GM12873 (cell line): ENCODE data around the gene P2RY2.

Experiments
- TF ChIP-seq, protein P1 (sequence below): IDR thresholded peaks from 2 replicates; pipeline ENCODE4 v1.5.1; 2012; ENCODE audit warnings: low read depth, mild to moderate bottlenecking, moderate library complexity, low read length, control low read depth; ENCODE audit not compliant: insufficient read depth; ENCODE audit errors: missing control alignments

The P2RY2 gene

DNA sequence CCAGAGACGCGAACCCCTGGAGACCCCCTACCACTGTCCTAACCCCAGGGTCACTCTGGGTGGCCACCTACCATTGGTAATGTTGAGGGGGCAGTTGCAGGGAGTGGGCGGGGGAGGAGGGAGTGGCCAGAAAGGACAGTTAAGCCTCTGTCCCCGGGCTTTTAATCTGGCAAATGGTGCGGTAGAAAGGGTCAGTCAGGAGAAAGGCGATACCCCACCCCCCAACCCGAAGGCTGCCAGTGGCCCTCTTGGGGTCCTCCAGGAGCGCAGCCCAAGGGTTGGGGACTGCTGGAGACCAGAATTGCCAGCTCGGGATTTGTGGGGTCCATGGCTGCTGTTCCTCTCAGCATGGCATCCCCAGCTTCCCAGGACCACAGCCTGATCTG is 742 bp downstream of the P2RY2 start:
- TF ChIP-seq, protein P1, sequence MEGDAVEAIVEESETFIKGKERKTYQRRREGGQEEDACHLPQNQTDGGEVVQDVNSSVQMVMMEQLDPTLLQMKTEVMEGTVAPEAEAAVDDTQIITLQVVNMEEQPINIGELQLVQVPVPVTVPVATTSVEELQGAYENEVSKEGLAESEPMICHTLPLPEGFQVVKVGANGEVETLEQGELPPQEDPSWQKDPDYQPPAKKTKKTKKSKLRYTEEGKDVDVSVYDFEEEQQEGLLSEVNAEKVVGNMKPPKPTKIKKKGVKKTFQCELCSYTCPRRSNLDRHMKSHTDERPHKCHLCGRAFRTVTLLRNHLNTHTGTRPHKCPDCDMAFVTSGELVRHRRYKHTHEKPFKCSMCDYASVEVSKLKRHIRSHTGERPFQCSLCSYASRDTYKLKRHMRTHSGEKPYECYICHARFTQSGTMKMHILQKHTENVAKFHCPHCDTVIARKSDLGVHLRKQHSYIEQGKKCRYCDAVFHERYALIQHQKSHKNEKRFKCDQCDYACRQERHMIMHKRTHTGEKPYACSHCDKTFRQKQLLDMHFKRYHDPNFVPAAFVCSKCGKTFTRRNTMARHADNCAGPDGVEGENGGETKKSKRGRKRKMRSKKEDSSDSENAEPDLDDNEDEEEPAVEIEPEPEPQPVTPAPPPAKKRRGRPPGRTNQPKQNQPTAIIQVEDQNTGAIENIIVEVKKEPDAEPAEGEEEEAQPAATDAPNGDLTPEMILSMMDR, result no peak

DNA sequence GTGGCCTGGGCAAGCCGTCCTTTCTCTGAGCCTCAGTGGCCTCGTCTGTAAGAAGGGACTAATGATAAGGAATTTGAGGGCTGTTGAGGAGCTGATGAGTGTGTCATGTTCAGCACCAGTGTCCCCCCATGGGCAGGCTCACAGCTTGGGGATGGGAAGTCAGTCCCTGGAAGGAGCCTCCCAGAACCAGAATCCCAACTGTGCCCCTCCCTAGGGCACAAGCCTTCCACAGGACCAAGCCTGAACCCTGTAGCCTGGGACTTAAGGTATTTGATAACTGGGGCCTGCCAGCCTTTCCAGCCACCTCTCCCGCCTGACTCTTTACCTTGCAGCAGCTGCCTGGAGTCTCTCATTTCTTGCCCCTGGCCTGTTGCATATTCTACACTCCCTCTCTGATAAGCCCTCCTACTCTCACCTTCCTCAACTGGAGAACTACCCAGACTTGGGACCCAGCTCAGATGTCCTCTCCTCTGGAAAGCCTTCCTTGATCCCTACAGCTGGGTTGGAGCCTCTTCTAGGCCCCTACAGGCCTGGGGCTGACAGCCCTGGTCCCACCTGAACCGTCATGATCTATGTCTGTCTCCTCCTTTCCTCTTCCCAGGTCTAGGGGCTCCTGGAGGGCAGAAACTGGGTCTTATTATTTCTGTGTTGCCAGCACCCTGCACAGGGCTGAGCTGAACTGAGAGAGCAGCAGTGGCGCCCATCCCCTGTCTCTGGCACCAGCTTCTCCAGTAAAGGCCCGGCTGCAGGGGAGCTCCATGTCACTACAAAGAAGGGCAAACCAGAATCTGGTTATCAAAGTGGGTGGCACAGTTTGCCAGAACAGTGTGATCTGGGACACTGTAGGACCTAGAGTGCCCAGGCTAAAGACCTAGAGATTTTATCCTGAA is 1.6 kb downstream of the P2RY2 start:
- TF ChIP-seq, protein P1, result no peak

DNA sequence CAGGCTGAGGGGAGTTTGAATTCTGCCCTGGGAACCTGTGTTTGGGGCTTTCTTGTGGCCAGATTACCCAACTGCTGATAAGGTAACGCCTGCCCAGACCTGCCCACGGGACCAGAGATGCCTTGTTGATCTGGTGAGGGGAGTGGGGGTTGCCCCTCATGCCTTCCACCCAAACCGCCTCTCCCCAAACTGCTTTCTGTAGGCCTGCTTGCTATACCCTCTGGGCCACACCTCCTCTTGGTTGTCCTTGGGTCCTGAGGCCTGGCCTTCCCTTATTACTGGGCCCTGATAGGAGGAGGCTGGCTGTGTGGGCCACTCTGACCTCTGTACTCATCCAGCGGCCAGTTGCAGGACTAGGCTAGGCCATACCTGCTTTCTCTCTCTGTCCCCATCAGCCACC is 3.4 kb downstream of the P2RY2 start:
- TF ChIP-seq, protein P1, result no peak

DNA sequence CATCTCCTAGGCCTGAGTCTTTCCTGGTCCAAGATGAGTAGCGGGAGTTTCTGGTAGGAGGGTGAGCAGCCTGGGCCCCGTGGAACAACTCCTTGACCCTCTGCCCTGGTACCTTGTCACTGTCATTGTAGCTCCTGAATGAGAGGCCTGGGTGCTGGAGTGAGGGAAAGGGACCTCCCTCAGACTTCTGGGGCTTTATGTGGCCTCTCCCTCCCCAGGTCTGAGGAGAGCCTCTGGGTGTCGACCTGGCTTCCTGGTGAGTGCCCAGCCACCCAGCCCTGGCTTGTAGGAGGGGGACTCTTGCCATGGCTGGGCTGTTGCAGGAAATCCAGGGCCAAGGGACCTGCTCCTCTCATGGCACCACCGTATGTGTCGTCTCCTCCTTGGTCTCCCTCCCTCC is 3.9 kb downstream of the P2RY2 start:
- TF ChIP-seq, protein P1, result no peak

DNA sequence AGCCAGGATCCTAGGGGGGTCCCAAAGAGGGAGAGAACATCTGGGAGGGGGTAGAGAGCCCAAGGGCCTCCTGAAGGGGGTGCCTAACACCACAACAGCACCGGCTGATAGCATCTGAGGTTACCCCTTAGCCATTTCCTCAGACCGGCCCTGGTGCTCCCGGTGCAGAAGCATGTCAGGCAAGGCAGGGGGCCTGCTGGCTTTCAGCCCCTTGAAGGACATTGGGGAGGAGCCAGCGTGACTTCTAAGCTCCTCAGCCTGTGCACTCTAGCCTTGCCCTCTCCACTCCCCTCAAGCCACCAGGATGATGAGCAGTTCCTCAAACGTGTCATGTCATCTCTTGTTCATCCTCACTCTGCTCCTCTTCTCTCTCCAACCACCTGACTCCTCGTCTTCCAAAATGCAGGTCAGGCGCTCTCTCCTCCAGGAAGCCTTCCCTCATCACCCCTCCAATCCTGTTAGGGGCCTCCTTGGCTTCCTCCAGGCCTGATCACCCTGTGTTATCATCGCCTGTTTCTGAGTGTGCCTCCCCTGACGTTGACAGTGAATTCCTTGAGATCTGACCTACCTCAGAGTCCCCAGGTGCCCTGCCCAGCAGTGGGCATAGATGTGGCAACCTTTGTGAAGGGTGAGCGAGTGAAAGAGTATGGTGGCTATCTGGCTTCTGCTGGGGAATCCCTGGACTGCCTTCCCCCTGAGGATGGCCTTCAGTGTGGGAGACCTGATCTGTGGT is 6.1 kb downstream of the P2RY2 start:
- TF ChIP-seq, protein P1, result no peak

DNA sequence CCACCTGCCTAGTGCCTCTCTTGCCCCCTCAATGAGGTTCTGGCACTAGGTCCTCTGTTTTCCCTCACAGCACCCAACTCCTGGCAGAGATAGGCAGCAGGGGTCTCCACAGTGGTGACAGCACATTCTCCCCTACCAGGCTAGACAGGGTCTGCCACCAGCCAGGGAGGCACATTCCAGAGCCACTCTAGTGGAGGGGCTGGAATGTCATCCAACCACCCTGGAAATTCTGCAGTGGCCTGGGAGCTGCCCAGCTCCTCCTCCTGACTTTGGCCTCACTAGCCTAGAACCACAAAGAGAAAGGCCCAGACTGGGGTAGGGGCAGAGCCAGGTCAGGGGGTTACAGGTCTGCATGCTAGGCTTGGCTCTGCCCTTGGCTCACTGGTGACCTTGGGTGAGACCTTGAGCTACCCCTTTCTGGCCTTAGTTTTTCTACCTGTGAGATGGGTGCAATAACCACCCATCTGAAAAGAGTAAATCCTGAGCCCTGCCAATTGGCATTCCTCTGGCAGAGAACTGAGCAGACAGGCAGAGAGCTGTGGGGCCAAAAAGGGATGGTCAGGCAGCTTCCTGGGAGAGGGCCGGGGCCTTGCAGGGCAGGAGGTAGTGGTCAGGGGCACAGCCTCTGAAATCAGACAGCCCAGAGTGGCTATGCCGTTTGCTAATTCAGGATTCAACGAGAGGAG is 7.1 kb downstream of the P2RY2 start:
- TF ChIP-seq, protein P1, result no peak

DNA sequence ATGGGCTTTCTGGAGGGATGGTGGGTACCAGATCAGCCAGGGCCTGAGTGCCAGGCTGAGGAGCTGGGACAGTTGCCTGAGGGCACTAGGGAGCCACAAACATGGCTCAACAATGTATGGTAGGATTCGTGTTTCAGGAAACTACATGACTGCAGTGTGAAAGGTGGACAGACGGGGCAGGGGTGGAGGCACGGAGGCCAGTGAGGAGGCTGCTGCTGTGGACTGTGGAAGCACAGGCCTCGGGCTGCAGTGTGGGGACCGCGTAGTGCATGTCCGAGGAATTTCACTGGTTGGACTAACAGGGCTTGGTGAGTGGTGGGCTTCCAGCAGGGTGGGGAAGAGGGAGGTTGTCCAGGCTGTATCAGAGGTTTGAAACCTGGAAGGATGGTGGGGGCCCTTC is 7.8 kb downstream of the P2RY2 start:
- TF ChIP-seq, protein P1, result no peak
